Astrocyte (in vitro differentiated cells and primary cell): Measurements from ENCODE around the gene TMEM141.
"Not testable (repeated sequence)": the region's sequence is repeated elsewhere in the genome, so short reads cannot be mapped to it uniquely, and the experiment has no call there.

Experiments
- CTCF ChIP-seq: IDR thresholded peaks from 2 replicates; pipeline ENCODE4 v1.5.1; 2011; ENCODE audit warnings: low read depth, mild to moderate bottlenecking, inconsistent platforms, low read length, moderate library complexity; ENCODE audit not compliant: insufficient read depth
- EZH2 ChIP-seq: IDR thresholded peaks from 2 replicates; pipeline ENCODE4 v1.6.1; 2012; ENCODE audit warnings: mild to moderate bottlenecking, low read length, inconsistent platforms; ENCODE audit not compliant: insufficient read depth

GRCh38 chr9:136841646-136842379 lies 50.7 kb downstream of the TMEM141 start:
- TF ChIP-seq CTCF, EZH2: not testable (repeated sequence)
